Measurements from ENCODE around the gene OR2T1.
"Not testable (repeated sequence)": the region's sequence is repeated elsewhere in the genome, so short reads cannot be mapped to it uniquely, and the experiment has no call there.

The OR2T1 gene

GRCh38 chr1:248436303-248436702 is 33.5 kb downstream of the OR2T1 start:
- DNase-seq (ENCODE audit: low read depth) = not testable (repeated sequence)

DNA sequence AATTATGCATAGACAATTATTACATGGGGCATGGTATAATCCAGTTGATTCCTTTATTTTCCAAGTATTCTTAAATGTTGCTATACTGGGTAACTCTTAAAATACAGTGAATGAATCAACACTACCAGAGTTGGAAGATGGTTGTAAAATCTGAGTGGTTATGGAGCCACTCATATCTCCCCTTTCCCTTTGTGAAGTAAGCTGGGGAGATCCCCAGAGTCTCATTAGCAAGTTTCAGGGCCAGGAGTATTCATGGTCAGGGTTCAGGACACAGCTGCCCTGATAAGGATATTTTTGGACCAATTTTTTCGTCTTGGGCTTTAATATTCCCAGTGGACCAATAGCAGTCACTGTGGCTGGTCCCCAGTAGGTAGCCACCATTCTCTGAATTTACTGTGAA is 35.8 kb downstream of the OR2T1 start:
- not testable (repeated sequence) for DNase-seq (ENCODE audit: low read depth)

- not testable (repeated sequence) for DNase-seq (ENCODE audit: low read depth)
These were observed 36.4 kb downstream of the OR2T1 start for GRCh38 chr1:248439283-248439682.

DNA sequence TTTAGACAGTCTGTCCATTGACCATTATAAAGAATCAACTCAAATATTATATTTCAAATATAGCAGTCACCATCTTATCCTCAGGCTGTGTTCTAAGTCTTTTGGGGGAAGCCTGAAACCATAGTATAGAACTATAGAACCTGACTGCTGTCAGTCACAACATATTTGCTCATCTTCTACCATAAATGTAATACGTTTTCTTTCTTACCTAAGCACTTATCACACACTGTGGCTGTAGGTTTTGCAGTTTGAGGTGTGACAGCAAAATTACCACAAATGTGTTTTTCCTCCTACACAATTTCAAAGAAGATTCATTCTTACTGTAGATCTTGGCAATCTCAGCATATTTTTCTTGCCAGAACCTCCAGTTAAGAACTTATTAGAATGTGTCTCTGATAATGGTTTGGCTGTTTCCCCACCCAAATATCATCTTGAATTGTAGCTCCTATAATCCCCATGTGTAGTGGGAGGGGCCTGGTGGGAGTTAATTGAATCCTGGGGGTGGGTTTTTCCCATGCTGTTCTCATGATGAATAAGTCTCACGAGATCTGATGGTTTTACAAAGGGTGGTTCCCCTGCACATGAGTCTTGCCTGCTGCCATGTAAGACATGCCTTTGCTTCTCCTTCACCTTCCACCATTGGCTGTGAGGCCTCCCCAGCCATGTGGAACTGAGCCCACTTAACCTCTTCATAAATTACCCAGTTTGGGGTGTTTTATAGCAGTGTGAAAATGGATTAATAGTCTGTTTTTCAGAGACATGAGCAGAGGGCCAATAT is 39.8 kb downstream of the OR2T1 start:
- DNase-seq (ENCODE audit: low read depth) = not testable (repeated sequence)

DNA sequence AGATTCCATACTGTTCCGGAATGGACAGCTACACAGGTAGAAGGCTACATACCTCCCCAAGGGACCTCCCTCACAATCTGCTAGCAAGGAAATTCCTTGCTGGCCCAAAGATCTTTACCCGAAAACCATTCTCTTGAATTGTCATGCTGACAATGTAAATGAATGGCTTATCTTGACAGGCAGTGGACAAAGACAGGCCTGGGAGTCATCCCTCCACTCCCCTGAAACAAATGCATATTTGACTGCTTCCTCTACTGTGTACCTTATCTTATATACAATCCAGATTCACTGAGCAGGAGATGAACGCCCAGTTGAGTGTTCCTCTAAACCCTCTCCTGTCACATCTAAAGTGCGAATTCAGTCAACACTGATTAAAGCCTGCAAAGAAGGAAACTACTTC is 41.8 kb downstream of the OR2T1 start:
- not testable (repeated sequence) for DNase-seq (ENCODE audit: low read depth)

DNA sequence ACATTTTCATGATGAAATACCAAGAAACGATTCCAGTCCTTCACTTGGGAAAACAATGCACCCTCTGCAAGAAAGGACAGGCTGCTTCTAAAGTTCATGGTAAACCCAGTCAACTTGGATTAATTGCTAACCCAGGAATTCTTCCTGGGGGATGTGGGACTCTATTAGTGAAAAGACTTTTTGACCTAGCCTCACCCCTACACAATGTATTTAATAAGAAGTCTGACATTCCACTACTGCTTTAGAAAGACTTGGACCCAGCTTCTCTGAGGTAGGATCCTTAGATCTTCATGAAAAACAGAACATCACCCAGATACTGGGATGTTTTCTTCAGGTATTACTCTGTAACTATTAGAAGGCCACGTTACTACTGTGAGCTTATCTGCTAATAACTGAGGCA is 42.6 kb downstream of the OR2T1 start, which contains the start of gene OR2T2:
Gene OR2T2, plus strand, starts transcription at position 239 of the 400 bp plus-strand sequence. CDS start 7,161 bp downstream, outside the sequence.
- not testable (repeated sequence) for DNase-seq (ENCODE audit: low read depth)

GRCh38 chr1:248448409-248449074 is 45.7 kb downstream of the OR2T1 start:
- not testable (repeated sequence) for DNase-seq (ENCODE audit: low read depth)

DNA sequence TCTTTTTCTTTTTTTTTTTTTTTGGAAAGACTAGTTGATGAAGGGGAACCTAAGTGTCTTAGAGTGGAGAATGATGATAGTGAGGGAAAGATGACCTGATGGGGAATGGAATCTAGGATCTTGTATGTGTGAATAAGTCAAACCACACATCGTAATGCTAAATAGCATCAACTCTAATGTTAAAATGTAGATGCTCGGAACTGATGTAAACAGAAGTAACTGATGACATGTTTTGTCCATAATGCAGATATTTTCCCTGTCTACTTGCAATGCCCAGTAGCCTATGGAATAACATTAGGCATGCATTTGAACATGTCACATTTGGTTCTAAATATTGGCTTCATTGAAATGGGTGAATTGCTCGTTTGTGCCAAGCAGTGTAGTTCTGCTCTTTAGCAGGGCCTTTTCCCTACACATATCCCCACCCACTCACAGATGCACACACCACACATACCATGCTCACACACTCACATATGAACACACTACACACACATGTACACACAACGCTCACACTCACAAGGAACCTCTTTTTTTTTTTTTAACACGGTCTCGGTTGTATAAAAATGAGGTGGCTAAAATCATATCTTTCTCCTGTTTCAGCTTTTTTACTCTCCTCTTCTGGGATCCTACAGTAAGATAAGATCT is 47.1 kb downstream of the OR2T1 start:
- DNase-seq (ENCODE audit: low read depth) = not testable (repeated sequence)

DNA sequence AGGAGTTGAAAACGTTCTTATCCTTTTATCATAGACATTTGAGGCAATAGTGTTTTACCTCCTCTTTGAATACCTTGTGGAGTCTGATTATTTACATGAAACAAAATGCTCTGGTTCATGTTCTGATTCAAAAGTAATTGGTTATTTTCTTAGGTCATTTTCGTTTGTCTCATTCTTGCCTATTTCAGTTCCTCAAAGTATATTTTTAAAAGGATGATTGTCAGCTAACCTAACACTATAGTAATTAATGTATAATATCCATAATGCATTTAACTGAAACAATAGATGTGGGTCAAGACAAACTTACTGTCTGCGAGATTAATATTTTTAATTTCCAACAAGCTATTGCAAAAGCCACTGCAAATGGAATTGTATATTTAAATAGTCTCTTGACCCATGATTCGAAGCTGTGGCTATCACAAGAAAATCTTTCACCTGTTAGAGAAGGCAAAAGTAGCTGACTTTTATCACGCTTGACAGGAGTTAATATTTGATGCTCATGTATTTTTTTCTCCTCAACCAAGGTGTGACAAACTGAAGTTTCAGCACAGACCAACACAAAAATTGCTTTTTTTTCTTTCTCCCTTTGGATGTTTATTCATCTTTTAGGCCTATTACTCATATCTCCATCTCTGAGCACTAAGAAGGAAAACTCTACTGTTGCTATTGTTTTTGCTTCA is 47.8 kb downstream of the OR2T1 start:
- not testable (repeated sequence) for DNase-seq (ENCODE audit: low read depth)

- DNase-seq (ENCODE audit: low read depth) = not testable (repeated sequence)
These were observed 50.8 kb downstream of the OR2T1 start for GRCh38 chr1:248453619-248454018.

DNA sequence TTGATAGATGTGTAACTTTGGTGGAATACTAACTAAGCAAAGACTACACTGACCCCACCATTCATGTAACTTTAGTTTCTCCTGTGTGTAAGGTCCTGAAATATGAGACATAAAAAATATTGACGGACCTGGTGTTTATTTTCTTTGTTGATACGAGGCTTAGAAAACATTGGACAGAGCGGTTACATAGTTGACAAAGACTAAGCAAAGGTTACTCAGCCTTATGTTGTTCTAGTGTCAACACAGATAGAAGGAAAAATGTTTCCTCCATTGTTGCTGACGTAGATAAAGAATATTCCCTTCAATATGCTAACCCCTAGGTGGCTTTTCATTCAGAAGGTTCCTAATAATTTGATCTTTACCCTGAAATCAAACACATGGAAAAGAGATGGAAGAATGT is 52.2 kb downstream of the OR2T1 start:
- not testable (repeated sequence) for DNase-seq (ENCODE audit: low read depth)

DNA sequence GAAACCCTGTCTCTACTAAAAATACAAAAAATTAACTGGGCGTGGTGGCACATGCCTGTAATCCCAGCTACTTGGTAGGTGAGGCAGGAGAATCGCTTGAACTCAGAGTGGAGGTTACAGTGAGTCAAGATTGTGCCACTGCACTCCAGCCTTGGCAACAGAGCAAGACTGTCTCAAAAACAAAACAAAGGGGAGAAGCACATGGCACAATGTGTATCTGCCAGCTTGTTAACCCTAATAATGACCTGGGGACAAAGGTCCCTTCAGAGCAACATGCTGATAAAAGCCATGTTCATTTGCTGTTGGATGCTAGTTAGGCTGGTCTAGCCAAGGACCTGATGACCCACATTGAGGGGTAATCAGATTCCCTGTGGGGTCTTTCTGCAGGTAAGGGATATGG is 53.8 kb downstream of the OR2T1 start:
- DNase-seq (ENCODE audit: low read depth) = not testable (repeated sequence)
